GM19452 (cell line): ENCODE results near the gene STK25.
"Not testable (repeated sequence)": the region's sequence is repeated elsewhere in the genome, so short reads cannot be mapped to it uniquely, and the experiment has no call there.

Experiments used
- ATAC-seq: cut with Tn5 transposase; IDR thresholded peaks from one replicate; pipeline ENCODE4 v1.9.1; 2021; ENCODE audit not compliant: unreplicated experiment

Gene STK25

DNA sequence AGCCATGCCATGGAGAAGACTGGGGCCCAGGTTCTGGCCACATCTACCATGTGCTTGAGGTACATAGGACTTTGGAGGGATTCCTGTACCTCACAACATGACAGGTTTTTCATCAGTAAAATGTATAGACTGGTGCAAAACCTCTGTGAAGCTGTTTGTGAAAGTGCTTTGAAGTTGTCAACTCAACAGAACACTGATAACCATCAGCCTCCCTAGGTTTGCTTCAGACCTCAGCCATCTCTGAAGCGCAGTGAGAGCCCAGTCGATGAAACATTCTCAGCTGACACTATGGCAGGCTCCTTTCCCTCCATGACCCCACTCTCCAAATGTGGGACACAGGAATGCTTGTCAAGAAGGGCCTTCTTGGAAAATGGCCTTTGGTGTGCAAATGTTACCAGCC is 38.6 kb downstream of the STK25 start:
- no peak for ATAC-seq

DNA sequence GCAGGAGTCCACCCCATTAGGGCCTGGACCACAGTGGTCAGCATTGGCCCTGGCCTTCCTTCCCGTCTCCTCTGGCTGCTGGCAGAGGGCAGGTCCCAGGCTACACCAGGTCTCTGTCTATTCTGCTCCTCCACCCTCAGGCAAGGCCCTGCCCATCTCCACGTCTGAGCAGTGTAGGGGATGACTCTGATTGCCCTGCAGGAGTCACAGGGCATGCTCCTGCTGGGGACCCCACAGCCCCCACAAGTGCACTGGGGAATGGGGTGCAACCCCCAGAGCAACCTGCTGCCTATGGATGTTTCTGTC is 40.0 kb downstream of the STK25 start:
- ATAC-seq, result no peak

DNA sequence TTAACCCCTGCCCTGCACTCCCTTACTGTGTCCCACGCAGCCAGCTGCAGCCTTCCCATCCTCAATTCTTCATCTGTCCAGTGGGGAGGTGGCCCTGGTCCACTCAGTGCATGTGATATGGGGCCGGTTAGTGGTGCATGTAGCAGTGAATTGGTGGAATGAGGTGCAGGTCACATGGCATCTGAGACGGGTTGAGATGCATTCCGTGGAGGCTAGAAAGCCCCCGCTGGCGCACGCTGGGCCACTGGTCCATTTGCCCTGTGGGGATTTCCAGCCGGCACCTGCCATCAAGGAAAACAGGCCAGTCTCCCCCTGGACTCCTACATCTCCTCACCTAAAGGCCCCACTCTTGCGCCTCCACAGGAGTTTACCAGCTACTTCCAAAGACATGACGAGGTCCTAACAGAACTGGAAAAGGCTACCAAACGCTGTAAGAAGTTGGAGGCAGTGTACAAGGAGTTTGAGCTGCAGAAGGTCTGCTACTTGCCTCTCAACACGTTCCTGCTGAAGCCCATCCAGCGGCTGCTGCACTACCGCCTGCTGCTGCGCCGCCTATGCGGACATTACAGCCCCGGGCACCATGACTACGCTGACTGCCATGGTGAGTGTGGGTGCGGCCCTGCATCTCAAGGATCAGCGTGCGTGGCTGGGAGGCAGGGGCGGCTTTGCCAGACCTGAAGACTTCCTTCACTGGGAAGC is 40.5 kb downstream of the STK25 start:
- ATAC-seq, result no peak

DNA sequence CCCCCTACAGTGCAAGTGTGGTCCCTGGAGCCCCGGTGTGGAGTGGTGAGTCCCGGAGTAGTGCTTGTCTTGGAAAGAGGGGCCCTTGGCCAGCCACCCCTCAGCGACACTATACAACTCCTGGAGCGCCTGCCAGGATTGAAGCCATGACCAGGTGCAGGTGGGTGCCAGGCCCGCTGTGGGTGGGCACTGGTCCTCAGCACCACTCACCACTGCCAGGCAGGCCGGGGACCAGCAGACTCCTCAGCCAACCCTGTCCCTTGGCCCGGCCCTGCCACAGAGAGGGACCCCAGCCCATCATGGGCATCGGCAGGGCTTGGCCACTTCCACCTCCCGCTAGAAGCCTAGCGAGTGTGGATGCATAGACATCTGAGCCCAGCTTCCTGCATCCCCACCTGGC is 42.2 kb downstream of the STK25 start:
- no peak for ATAC-seq

DNA sequence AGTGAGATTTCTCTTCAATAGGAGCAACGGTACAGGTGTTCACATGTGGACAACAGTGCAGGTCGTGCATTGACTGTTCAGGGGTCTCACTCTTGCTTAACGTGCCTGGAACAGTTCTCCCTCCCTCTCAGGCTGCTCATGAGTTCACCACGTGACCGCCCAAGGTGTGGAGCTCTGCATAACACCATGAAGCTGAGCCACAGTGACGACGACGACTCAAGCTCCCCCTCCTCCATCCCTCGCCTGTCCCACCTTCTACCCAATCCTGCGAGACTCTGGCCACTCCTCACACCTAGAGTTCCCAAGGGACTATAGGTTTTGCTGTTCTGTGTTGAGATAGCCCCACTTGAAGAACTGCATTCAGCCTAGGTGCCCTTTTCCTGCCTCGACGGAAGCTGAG is 42.8 kb downstream of the STK25 start:
- ATAC-seq, result no peak

DNA sequence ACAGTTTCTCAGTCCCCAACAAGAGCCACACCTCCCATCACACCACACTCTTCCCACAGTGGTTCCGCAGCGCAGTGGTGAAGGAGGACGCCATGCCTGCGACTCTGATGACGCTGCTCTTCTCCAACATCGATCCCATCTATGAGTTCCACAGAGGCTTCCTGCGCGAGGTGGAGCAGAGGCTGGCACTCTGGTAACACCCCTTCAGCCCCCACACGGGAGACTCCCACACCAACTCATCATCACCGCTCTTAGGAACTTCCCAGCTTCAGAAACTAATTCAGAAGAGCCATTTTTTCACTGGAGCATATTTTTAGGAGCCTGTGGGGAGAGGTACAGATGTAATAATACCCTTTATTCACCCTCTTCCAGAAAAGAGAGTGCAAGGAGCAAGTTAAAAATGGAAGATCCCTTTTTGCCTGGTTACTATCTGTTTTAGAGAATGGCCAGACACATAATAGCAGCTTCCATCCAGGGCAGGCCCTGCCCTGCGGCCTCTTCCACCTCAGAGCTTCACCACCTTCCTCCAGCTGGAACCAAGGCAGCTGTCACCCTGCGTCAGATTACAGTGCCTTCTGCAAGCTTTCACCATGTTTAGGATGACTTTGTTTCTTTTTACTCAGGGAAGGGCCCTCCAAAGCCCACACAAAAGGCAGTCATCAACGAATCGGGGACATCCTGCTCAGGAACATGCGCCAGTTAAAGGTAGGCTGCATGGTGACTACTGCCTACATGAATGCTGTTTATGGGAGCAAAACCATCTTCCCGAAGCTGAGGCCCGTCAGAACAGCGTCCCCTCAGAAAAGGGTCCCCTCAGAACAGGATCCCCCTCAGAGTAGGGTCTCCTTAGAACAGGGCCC is 44.9 kb downstream of the STK25 start:
- ATAC-seq, result no peak

DNA sequence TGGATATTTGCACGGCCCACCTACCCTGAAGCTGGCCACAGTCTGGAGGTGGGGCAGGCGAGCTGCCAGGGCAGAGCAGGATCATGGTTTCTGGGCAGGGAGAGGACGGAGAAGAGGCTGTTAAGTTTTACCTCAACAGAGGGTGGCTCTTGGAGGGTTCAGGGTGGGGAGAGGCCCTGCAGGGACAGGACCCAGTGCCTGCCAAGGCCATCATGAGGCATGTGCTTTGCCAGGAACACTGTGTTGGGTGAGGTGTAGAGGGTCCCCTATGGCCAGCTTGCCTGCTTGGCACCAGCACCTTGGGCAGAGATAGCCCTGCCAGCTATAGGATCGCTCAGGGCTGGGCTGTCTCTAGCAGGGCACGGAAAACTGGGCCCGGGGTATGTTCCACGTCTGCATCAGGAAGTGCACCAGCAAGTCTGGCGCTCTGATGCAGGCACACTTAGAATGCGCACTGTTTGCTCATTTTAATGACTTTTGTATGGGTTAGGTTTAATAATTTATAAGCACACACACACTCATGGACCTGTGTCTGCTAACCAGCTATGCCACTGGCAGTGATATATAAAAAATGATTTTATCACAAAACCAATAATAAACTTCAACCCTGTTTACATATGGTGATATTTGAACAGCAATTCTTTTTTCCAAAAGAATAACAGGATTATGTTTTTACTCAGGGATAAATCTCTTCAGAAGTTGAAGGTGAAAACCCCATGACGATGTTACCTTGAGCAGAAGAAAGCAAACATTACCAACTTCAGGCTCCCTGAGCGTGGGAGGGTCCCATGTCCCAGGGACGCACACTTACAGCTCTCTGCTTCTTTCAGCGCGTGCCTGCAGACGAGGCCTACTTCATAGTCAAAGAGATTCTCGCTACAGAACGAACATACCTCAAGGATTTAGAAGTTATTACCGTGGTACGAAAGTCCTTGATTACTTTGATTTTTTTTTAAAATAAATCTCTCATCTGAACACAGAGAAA is 46.4 kb downstream of the STK25 start:
- no peak for ATAC-seq

DNA sequence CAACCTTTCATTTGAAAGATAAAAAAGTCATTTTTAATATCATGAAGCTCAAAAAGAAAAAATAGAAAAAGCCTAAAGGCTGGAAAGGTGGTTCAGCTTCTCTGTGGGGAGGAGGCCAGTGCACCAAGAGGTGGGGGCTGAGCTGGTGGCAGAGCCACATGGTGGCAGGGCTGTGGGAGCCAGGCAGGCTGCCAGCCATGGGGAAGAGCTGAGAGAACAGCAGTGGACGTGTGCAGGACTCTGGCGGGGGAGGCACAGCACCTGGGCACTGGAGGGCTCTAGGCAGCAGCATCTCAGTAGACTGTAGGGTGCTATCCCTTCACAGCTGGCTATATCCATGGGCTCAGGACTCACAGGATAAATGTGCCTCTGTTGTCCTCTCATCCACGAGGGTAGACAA is 47.8 kb downstream of the STK25 start:
- no peak for ATAC-seq

DNA sequence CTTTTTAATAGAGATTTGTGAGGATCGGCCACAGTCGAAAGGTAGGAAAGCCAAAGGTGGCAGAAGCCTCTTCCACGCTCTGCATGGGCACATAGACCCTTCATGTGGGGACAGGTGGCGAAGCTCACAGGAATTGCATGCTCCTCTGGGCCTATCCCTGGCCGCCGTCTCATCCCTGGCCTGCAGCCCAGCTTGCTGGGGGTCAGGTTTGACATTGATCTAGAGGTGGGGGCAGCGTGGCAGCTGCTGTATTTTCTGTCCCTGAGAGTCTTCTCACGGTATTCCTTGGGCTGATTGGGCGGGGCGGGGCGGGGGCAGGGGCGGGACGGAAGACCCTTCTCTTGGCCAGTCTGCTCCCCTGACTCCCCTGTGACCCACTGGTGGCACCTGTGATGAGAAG is 48.9 kb downstream of the STK25 start:
- no peak for ATAC-seq

DNA sequence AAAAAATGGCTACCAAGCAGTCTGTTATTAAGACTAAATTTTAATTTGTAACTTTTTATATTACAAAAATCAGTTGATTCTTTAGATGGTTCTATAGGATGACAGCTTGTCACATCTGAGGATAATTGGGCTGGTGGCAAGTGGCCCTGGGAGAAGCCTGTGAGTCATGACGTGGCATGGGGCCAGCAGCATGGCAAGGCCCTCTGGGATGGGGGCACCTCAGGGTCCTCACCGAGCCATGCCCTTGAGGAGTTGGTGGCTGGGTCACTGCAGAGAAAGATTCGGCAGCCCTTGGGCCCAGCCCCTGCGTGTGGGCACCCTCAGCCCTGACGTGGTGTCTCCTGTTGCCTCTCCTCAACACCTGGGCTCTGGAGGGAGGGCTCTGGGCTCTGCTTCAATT is 49.7 kb downstream of the STK25 start:
- ATAC-seq, result no peak

DNA sequence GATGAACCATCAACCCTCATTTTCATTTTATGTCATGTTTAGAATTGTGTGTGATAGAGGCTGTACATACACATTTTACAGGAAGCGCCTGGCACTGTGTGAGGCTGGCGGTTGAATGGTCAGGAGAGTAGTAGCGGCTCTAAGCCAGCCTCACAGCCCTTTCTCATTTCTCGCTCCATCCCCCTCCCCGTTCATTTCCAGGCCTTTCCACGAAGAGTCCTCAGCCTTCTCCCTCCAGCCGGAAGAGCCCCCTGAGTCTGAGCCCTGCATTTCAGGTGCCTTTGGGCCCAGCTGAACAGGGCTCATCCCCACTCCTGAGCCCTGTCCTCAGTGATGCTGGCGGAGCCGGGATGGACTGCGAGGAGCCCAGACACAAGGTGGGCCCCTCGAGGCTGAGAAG is 51.8 kb downstream of the STK25 start:
- ATAC-seq, result no peak

DNA sequence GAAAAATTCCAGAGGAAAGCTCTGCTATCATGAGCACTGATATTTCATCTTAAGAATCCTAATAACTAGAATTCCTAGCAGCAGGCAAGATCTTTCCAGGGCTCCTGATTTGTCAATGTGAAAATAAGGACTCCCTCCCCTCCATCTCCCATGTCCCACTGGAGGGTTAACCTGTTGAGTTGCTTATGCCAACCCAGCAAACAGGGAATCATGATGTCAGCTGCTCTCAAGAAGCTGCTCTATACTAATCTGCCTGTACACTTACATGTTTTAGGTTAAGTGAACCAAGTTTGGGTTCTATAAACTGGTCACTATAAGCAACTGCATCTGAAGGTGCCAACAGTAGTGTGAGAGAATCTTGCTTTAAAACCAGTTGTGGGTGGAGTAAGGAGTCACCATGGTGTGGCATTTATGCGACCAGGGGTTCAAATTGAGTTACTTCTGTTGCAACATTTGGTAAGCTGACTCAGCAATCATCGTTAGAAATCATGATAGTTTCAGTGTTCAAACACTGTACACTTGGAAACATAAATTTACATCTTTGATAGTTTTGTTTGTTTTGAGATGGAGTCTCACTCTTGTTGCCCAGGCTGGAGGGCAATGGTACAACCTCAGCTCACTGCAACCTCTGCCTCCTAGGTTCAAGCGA is 53.4 kb downstream of the STK25 start:
- no peak for ATAC-seq

DNA sequence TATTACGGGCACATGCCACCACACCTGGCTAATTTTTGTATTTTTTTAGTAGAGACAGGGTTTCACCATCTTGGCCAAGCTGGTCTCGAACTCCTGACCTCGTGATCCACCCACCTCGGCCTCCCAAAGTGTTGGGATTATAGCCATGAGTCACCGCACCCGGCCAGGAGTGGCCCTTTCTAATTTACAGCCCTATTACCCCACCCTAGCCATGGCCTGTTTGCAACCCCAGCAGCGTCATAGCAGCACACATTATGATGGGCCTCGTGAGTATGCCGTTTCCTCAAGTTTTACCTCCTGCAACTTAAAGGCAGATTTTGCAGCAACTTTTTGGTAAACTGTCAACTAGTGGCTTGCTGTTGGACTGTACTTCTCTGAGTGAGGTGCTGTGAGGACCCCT is 54.5 kb downstream of the STK25 start:
- ATAC-seq, result not testable (repeated sequence)

DNA sequence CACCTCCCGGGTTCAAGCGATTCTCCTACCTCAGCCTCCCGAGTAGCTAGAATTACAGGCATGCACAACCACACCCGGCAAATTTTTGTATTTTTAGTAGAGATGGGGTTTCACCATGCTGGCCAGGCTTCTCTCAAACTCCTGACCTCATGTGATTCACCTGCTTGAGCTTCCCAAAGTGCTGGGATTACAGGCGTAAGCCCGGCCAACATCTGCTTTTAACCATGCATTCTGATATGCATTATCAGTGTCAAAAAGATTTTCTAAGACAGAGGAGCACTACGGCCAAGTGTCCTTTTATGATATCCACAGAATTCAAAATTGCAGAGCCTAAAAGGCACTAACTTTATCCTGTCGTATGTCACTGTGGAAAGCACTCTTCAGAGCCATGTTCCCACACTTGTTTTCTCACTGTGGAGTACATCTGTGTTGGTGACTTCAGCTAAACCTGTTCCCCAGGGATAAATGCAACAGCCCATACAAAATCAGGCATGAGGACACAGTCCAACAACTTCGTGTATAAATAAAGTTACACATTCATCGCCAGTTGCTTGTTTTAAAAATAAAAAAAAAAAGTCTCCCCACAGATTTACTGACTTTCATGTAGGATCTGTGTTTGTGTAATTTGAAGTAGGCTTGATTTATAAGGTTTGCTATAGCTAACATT is 56.4 kb downstream of the STK25 start:
- ATAC-seq, result no peak

DNA sequence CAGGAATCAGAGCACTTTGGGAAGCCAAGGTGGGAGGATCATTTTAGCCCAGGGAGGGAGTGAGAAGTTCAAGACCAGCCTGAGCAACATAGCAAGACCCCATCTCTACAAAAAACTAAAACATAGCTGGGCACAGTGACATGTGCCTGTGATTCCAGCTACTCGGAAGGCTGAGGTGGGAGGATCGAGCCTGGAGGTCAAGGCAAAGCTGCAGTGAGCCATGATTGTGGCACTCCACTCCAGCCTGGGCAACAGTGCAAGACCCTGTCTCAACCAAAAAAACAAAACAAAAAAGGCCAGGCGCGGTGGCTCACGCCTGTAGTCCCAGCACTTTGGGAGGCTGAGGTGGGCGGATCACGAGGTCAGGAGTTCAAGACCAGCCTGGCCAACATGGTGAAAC is 58.3 kb downstream of the STK25 start:
- ATAC-seq, result not testable (repeated sequence)

DNA sequence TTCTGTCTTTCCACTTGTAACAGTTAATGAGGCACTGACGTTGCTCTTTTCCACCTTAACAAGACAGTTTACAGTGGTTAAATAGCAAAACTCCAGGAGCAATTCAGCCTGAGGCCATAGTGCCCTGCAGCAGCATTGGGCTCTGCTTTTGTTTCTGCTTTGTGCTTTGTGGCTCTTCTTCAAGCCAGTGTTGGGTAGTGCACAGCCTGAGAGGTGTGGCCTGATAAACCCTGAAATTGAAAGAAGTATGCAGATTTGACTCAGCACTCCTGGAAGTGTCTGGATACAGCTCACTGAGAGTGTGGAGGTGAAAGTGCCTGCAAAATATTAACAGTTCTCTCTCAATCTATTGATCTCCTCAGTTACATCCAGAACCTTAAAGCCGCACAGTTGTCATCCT is 63.0 kb downstream of the STK25 start:
- no peak for ATAC-seq

DNA sequence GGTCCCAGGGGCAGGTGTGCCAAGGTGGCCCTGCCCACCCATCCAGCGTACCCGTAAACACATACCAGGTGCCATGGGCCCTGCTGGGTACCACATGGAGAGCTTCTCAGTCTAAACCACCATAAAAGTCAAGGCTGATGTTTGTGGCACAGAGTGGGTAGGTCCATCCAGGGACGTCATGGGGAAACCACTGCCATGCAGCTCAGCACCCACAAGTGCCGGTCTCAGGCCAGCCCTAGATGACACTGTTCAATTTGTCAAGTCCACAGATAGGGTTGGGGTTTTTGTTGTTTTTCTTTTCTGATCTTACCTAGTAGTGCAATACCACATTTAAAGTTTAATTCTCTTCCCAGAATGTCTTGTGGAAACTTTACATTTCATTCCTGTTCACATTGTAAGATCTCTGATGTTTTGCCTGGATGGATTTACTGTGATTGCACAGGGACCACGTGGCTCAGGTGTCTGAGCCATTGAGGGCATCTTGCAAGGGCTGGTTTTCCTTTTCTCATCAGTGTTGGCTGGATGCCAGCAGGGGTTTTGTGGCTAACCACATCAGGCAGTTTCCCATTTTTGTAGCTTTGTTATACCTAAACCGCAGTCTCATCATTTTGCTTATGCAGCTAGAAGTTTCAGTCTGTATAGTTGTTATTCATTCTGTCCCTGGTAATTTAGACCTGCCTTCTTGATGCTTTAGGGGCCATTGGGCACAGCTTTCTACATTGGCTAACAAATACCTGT is 64.7 kb downstream of the STK25 start:
- no peak for ATAC-seq
